Activated T-helper 9 cell treated with anti-CD3 and anti-CD28 coated beads, Interleukin-2, amount 50 U/mL, for 16 hours (primary cell): ENCODE measurements around the gene SHCBP1L.

Experiments used
- DNase-seq: peaks from one replicate; pipeline ENCODE4 v3.0.0-alpha.2; 2020; ENCODE audit warnings: low read depth

Gene SHCBP1L

GRCh38 chr1:182952677-182953444 lies at the start of gene SHCBP1L:
Gene SHCBP1L (minus strand): TSS chr1:182953166. CDS start chr1:182953133, 33 bp downstream.
- DNase-seq = no peak

- DNase-seq = no peak
Observed at GRCh38 chr1:183002267-183002666, 49.3 kb upstream of the SHCBP1L start.

- no peak for DNase-seq
Observed at GRCh38 chr1:183000167-183000962, 47.4 kb upstream of the SHCBP1L start.

GRCh38 chr1:182998482-182998881 lies 45.5 kb upstream of the SHCBP1L start:
- no peak for DNase-seq

GRCh38 chr1:182996816-182997215 lies 43.9 kb upstream of the SHCBP1L start:
- no peak for DNase-seq

- no peak for DNase-seq
Observed at GRCh38 chr1:182995894-182996293, 42.9 kb upstream of the SHCBP1L start.

- no peak for DNase-seq
Observed at GRCh38 chr1:182993746-182994145, 40.8 kb upstream of the SHCBP1L start.

GRCh38 chr1:182990413-182991144 lies 37.6 kb upstream of the SHCBP1L start:
- no peak for DNase-seq

GRCh38 chr1:182985876-182986275 lies 32.9 kb upstream of the SHCBP1L start:
- no peak for DNase-seq

GRCh38 chr1:182984621-182985020 lies 31.7 kb upstream of the SHCBP1L start:
- no peak for DNase-seq

- no peak for DNase-seq
Observed at GRCh38 chr1:182984138-182984537, 31.2 kb upstream of the SHCBP1L start.

GRCh38 chr1:182978151-182978853 lies 25.3 kb upstream of the SHCBP1L start:
- DNase-seq = no peak

- no peak for DNase-seq
Observed at GRCh38 chr1:182977480-182977879, 24.5 kb upstream of the SHCBP1L start.

- DNase-seq = no peak
Observed at GRCh38 chr1:182974506-182975191, 21.7 kb upstream of the SHCBP1L start.

- DNase-seq = no peak
Observed at GRCh38 chr1:182972829-182973228, 19.9 kb upstream of the SHCBP1L start.

GRCh38 chr1:182972231-182972630 lies 19.3 kb upstream of the SHCBP1L start:
- DNase-seq = no peak

- DNase-seq = no peak
Observed at GRCh38 chr1:182971219-182971618, 18.3 kb upstream of the SHCBP1L start.

- DNase-seq = no peak
Observed at GRCh38 chr1:182968836-182969734, 16.1 kb upstream of the SHCBP1L start.

GRCh38 chr1:182968151-182968741 lies 15.3 kb upstream of the SHCBP1L start:
- no peak for DNase-seq

- no peak for DNase-seq
Observed at GRCh38 chr1:182965861-182966260, 12.9 kb upstream of the SHCBP1L start.
